Right lobe of liver (tissue), 6 donors: ENCODE results near the gene ARMC7. TPM values are rescaled to one million over a fixed set of nuclear protein-coding genes. Genes with fewer than 3 reads are reported as not detected.
"Not testable (repeated sequence)": the region's sequence is repeated elsewhere in the genome, so short reads cannot be mapped to it uniquely, and the experiment has no call there.

Experiments
- ATAC-seq, 4 donors: fragments of 200-7000 bp; cut with Tn5 transposase; one replicate each; pipeline ENCODE4 v1.9.1; 2020; ENCODE audit warnings: mild to moderate bottlenecking in 4 of 4, moderate library complexity in 4 of 4
- DNase-seq, 3 donors: peaks; one replicate each; pipeline ENCODE4 v3.0.0-alpha.2; 2020
- H3K27ac ChIP-seq, 3 donors: fragments of 200-600 bp; one replicate each; pipeline ENCODE4 v1.8.0; 2022
- H3K27me3 ChIP-seq, 2 donors: fragments of 200-600 bp; one replicate each; pipeline ENCODE4 v1.8.0; 2022
- H3K36me3 ChIP-seq, 4 donors: fragments of 200-600 bp; sonication (generic) in 1 of 4; one replicate each; pipeline versions ENCODE4 v1.5.1 to v1.8.0; 2017 to 2022; ENCODE audit warnings: control low read depth in 1 of 4
- H3K4me1 ChIP-seq, 4 donors: fragments of 200-600 bp; sonication (generic) in 1 of 4; one replicate each; pipeline versions ENCODE4 v1.5.1 to v1.8.0; 2017 to 2022; ENCODE audit warnings: control low read depth in 1 of 4
- H3K4me3 ChIP-seq, 3 donors: fragments of 200-600 bp; one replicate each; pipeline ENCODE4 v1.8.0; 2022
- H3K9me3 ChIP-seq, 4 donors: fragments of 200-600 bp; sonication (generic) in 1 of 4; one replicate each; pipeline versions ENCODE4 v1.5.1 to v1.8.0; 2017 to 2022; ENCODE audit warnings: control low read depth in 1 of 4
- CTCF ChIP-seq, 4 donors: fragments of 200-600 bp in 3 of 4; fragments of 450-650 bp in 1 of 4; IDR thresholded peaks; one replicate each; pipeline versions ENCODE4 v1.5.1 to v1.8.0; 2016 to 2022; ENCODE audit warnings: antibody characterized with exemption in 4 of 4, mild to moderate bottlenecking in 2 of 4
- POLR2A ChIP-seq: fragments of 450-650 bp; IDR thresholded peaks from one replicate; pipeline ENCODE4 v1.6.1; 2017; ENCODE audit warnings: antibody characterized with exemption, mild to moderate bottlenecking
- WGBS: methylation state at CpG from one replicate; pipeline ENCODE4 v1.1.6; 2018; ENCODE audit warnings: low coverage, low lambda C conversion rate; ENCODE audit not compliant: insufficient coverage; ENCODE audit errors: missing lambda C conversion rate; 5-methylcytosine and 5-hydroxymethylcytosine counted together
- intact Hi-C, 2 donors: fragments of 100-400 bp; cut with DNase I; formaldehyde crosslinking; loops; one replicate each; pipeline versions ENCODE4 v1.11.2 to v1.14.1; 2022
- total RNA-seq, 6 experiments: library from RNA; depleted of rRNA in 2 of 6; stranded (reverse); fragments of >200 nt in 2 of 6; fragmentation: NEBNext Ultra II Directional in 3 of 6; extraction: Animal tissue kit (Norgen Biotek cat#: 25700) in 3 of 6; gene quantifications; one replicate each; pipeline versions ENCODE4 v1.1.0 to v1.2.4, GENCODE V29; 2016 to 2023
- donor health status: DM: no; HTN: yes; CAD: no.
- donor health status: DM: no; HTN: no; CAD: no.
- donor health status: DM: no; HTN: no; CAD: no.
- donor health status: DM: no; HTN: yes; CAD: no.
- donor health status: DM: no; HTN: yes; CAD: no.

The ARMC7 gene
- total RNA-seq, 6 experiments from 2014 or later = 4.7 to 6.3 (median 5.3) TPM

GRCh38 chr17:75155191-75155601 is 45.4 kb downstream of the ARMC7 start:
- H3K4me1 ChIP-seq = peaks cover 0 to 5% (median 0%) of the 10 kb centered on the region in 4 donors
- 100% methylated on average over 2 of the region's 3 CpGs for WGBS
- no peak for ATAC-seq
- no peaks in the 10 kb centered on the region for H3K27me3 ChIP-seq
- DNase-seq = no peak
- H3K4me3 ChIP-seq = no peak overlapping the region
- no peaks in the 10 kb centered on the region for H3K36me3 ChIP-seq
- no peak overlapping the region for H3K27ac ChIP-seq
- no peaks in the 10 kb centered on the region for H3K9me3 ChIP-seq
- intact Hi-C loops = no loop called here
- TF ChIP-seq CTCF (IDR thresholded peaks at IDR 0.05) = no peak
- no peak for TF ChIP-seq POLR2A

- intact Hi-C loops, H3K4me1 ChIP-seq, DNase-seq, ATAC-seq, H3K9me3 ChIP-seq, H3K36me3 ChIP-seq, H3K4me3 ChIP-seq, H3K27ac ChIP-seq, H3K27me3 ChIP-seq: not testable (repeated sequence)
- 88% methylated on average over 6 of the region's 8 CpGs for WGBS
Observed at GRCh38 chr17:75158480-75158879, 48.7 kb downstream of the ARMC7 start.

GRCh38 chr17:75159196-75160031 is 49.6 kb downstream of the ARMC7 start:
- ATAC-seq (no peak), DNase-seq (peak in 1 of 3 donors; percentile 3)
- Histone ChIP-seq H3K4me3 (no peak overlapping the region), H3K4me1 (no peaks in the 10 kb centered on the region), H3K9me3 (no peaks in the 10 kb centered on the region), H3K36me3 (no peaks in the 10 kb centered on the region), H3K27me3 (no peaks in the 10 kb centered on the region), H3K27ac (no peak overlapping the region)
- WGBS = 78% methylated on average over 4 of the region's 4 CpGs
- no peak for TF ChIP-seq POLR2A
- TF ChIP-seq CTCF (IDR thresholded peaks at IDR 0.05) = no peak
- intact Hi-C loops = no loop called here

GRCh38 chr17:75160211-75160610 is 50.4 kb downstream of the ARMC7 start:
- DNase-seq (no peak), ATAC-seq (no peak)
- no peaks in the 10 kb centered on the region for H3K36me3 ChIP-seq
- TF ChIP-seq CTCF (IDR thresholded peaks at IDR 0.05) = no peak
- no peak for TF ChIP-seq POLR2A
- H3K4me1 ChIP-seq = no peaks in the 10 kb centered on the region
- no peak overlapping the region for H3K27ac ChIP-seq
- intact Hi-C loops = no loop called here
- H3K4me3 ChIP-seq = no peak overlapping the region
- H3K9me3 ChIP-seq = no peaks in the 10 kb centered on the region
- WGBS = 92% methylated on average over 5 of the region's 5 CpGs
- H3K27me3 ChIP-seq = no peaks in the 10 kb centered on the region

GRCh38 chr17:75163074-75163473 is 53.3 kb downstream of the ARMC7 start:
- Histone ChIP-seq H3K4me3 (no peak overlapping the region), H3K27ac (no peak overlapping the region), H3K4me1 (no peaks in the 10 kb centered on the region), H3K9me3 (no peaks in the 10 kb centered on the region), H3K27me3 (no peaks in the 10 kb centered on the region), H3K36me3 (peaks cover 0 to 16% (median 8%) of the 10 kb centered on the region in 4 donors)
- 100% methylated on average over 3 of the region's 5 CpGs for WGBS
- ATAC-seq (no peak), DNase-seq (peak in 1 of 3 donors; percentile 18)
- intact Hi-C loops = no loop called here
- no peak for TF ChIP-seq POLR2A
- TF ChIP-seq CTCF (IDR thresholded peaks at IDR 0.05) = no peak

GRCh38 chr17:75164606-75165005 is 54.8 kb downstream of the ARMC7 start:
- H3K4me1 ChIP-seq, intact Hi-C loops, H3K9me3 ChIP-seq, H3K27me3 ChIP-seq, H3K4me3 ChIP-seq, H3K27ac ChIP-seq, ATAC-seq: not testable (repeated sequence)
- whole genome bisulfite sequencing = 100% methylated on average over 5 of the region's 15 CpGs
- DNase-seq = peak in 1 of 3 donors; percentile 2
- peaks cover 0 to 29% (median 8%) of the 10 kb centered on the region in 4 donors for H3K36me3 ChIP-seq
